T-helper 2 cell (primary cell): ENCODE results near the gene RNF214.
"Not testable (repeated sequence)": the region's sequence is repeated elsewhere in the genome, so short reads cannot be mapped to it uniquely, and the experiment has no call there.

Experiments used
- DNase-seq, 5 experiments: peaks; one replicate each; pipeline versions ENCODE4 v3.0.0 to v3.0.0-alpha.2; 2012 to 2022

The RNF214 gene

GRCh38 chr11:117198613-117199012 is 33.9 kb upstream of the RNF214 start:
- DNase-seq, result no peak

GRCh38 chr11:117199053-117199915 is 33.2 kb upstream of the RNF214 start, which contains the start of gene TAGLN:
Gene TAGLN (plus strand): TSS chr11:117199370. CDS start chr11:117203014, 3,644 bp downstream.
- no peak for DNase-seq

- DNase-seq, result no peak
These were observed 32.3 kb upstream of the RNF214 start for GRCh38 chr11:117199916-117200812.

- DNase-seq, result no peak
These were observed 31.4 kb upstream of the RNF214 start for GRCh38 chr11:117200813-117201657.

GRCh38 chr11:117201658-117202305 is 30.7 kb upstream of the RNF214 start:
- DNase-seq, result no peak

GRCh38 chr11:117202386-117203068 is 29.9 kb upstream of the RNF214 start:
- DNase-seq, result no peak

GRCh38 chr11:117203069-117203407 is 29.4 kb upstream of the RNF214 start:
- DNase-seq, result no peak

GRCh38 chr11:117204283-117205080 is 28.0 kb upstream of the RNF214 start:
- no peak for DNase-seq

GRCh38 chr11:117205211-117205818 is 27.2 kb upstream of the RNF214 start:
- no peak for DNase-seq

GRCh38 chr11:117206111-117206510 is 26.4 kb upstream of the RNF214 start:
- not testable (repeated sequence) for DNase-seq

GRCh38 chr11:117206859-117207258 is 25.6 kb upstream of the RNF214 start:
- not testable (repeated sequence) for DNase-seq

GRCh38 chr11:117207481-117207880 is 25.0 kb upstream of the RNF214 start:
- not testable (repeated sequence) for DNase-seq

- DNase-seq, result not testable (repeated sequence)
These were observed 23.8 kb upstream of the RNF214 start for GRCh38 chr11:117208710-117209109.

- not testable (repeated sequence) for DNase-seq
These were observed 22.9 kb upstream of the RNF214 start for GRCh38 chr11:117209351-117210125.

GRCh38 chr11:117210620-117211019 is 21.9 kb upstream of the RNF214 start:
- DNase-seq, result no peak

GRCh38 chr11:117212697-117213355 is 19.6 kb upstream of the RNF214 start:
- DNase-seq, result no peak

GRCh38 chr11:117214404-117215110 is 17.9 kb upstream of the RNF214 start:
- no peak for DNase-seq
